Ovary (tissue), 3 donors: ENCODE measurements around the gene GABRG3.

Experiments
- CTCF ChIP-seq, 3 donors: fragments of 450-650 bp in 2 of 3; fragments of 200-600 bp in 1 of 3; IDR thresholded peaks; one replicate each; pipeline versions ENCODE4 v1.5.1 to v1.8.0; 2016 to 2022; ENCODE audit warnings: antibody characterized with exemption in 3 of 3, mild to moderate bottlenecking in 1 of 3
- EP300 ChIP-seq: sonication (generic); formaldehyde crosslinking; IDR thresholded peaks from one replicate; pipeline ENCODE4 v1.6.1; 2017; ENCODE audit warnings: antibody characterized with exemption
- POLR2A ChIP-seq: fragments of 450-650 bp; IDR thresholded peaks from one replicate; pipeline ENCODE4 v1.6.1; 2017; ENCODE audit warnings: antibody characterized with exemption, mild to moderate bottlenecking, moderate library complexity
- donor health status: DM: no; HTN: no; CAD: no.

GRCh38 chr15:27529399-27529798, 558.4 kb downstream of the GABRG3 start:
- TF ChIP-seq CTCF (IDR thresholded peaks at IDR 0.05) (no peak), POLR2A (no peak), EP300 (no peak)
